Globus pallidus (tissue), 1 donor: ENCODE results near the gene KRT6C.
"Not testable (repeated sequence)": the region's sequence is repeated elsewhere in the genome, so short reads cannot be mapped to it uniquely, and the experiment has no call there.

Experiments used
- DNase-seq: peaks from one replicate; pipeline ENCODE4 v3.0.0-alpha.2; 2015; ENCODE audit warnings: low spot score

KRT6C gene

GRCh38 chr12:52455821-52456220, 17.8 kb downstream of the KRT6C start:
- DNase-seq = no peak

- peak; percentile 57 for DNase-seq
Observed at GRCh38 chr12:52454411-52455201, 19.0 kb downstream of the KRT6C start.

- DNase-seq = no peak
Observed at GRCh38 chr12:52452101-52452500, 21.5 kb downstream of the KRT6C start, which contains the start of gene KRT6B. Gene KRT6B (minus strand): TSS chr12:52452146. CDS start chr12:52452078, 68 bp downstream.

GRCh38 chr12:52448228-52448627, 25.4 kb downstream of the KRT6C start:
- no peak for DNase-seq

GRCh38 chr12:52447196-52447595, 26.4 kb downstream of the KRT6C start:
- DNase-seq = not testable (repeated sequence)

- DNase-seq = no peak
Observed at GRCh38 chr12:52446367-52447045, 27.1 kb downstream of the KRT6C start.

GRCh38 chr12:52445876-52446275, 27.7 kb downstream of the KRT6C start:
- DNase-seq = no peak

- no peak for DNase-seq
Observed at GRCh38 chr12:52444647-52445595, 28.7 kb downstream of the KRT6C start.

- no peak for DNase-seq
Observed at GRCh38 chr12:52443966-52444365, 29.6 kb downstream of the KRT6C start.

- DNase-seq = peak; percentile 13
Observed at GRCh38 chr12:52442600-52443061, 31.0 kb downstream of the KRT6C start.

- DNase-seq = no peak
Observed at GRCh38 chr12:52441320-52441911, 32.2 kb downstream of the KRT6C start.

- no peak for DNase-seq
Observed at GRCh38 chr12:52440821-52441319, 32.7 kb downstream of the KRT6C start.

- DNase-seq = no peak
Observed at GRCh38 chr12:52439845-52440244, 33.8 kb downstream of the KRT6C start.

GRCh38 chr12:52439420-52439819, 34.2 kb downstream of the KRT6C start:
- no peak for DNase-seq

- DNase-seq = no peak
Observed at GRCh38 chr12:52438305-52439301, 35.0 kb downstream of the KRT6C start.

GRCh38 chr12:52437508-52437907, 36.1 kb downstream of the KRT6C start:
- no peak for DNase-seq

GRCh38 chr12:52436828-52437474, 36.7 kb downstream of the KRT6C start:
- no peak for DNase-seq

- DNase-seq = no peak
Observed at GRCh38 chr12:52436000-52436827, 37.4 kb downstream of the KRT6C start.

- no peak for DNase-seq
Observed at GRCh38 chr12:52435659-52435999, 38.0 kb downstream of the KRT6C start.
